GM03348 (cell line): ENCODE measurements around the gene LRR1.
"Not testable (repeated sequence)": the region's sequence is repeated elsewhere in the genome, so short reads cannot be mapped to it uniquely, and the experiment has no call there.

Experiments used
- DNase-seq: peaks from one replicate; pipeline ENCODE4 v3.0.0; 2012; ENCODE audit warnings: low spot score

The LRR1 gene

DNA sequence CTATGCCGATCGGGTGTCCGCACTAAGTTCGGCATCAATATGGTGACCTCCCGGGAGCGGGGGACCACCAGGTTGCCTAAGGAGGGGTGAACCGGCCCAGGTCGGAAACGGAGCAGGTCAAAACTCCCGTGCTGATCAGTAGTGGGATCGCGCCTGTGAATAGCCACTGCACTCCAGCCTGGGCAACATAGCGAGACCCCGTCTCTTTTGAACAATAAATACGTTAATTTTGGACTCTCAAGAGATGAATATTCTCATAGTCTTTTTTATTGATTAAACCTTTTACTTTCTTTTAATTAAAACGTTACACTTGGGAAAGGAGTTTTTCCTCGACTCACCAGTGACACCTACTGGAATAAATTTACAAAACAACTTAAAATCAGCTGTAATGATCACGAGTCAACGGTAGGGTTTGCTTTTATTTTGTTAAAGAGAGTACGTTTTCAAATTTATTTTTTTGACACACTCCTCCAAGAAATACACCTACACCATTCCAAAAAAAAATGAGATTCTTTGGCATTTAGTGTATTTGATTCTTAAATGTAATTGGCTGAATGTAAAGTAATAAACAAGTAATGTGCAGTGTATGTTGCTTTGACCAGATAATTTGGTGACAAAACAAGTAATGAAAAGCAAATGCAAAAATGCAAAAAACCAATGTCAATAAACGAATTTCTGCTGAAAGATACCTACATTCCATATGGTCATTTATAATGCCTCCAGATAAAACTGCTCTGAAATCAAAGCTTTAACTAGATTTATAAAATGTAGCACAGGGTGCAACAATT lies 11.9 kb upstream of the LRR1 start:
- DNase-seq, result peak; percentile 65

DNA sequence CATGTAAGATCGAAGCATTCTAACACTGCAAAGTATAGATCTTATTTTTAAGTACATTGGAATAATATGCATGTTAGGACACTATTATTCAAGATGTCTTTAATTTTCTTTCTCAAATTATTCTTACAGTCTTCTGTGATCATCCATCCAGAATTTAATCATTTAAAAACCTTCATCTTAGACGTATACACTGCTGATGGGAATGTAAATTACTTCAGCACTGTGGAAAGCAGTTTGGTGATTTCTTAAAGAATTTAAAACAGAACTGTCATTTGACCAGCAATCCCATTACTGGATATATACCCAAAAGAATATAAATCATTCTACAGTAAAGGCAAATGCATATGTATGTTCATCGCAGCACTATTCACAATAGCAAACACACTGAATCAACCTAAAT lies 9.4 kb upstream of the LRR1 start:
- no peak for DNase-seq

DNA sequence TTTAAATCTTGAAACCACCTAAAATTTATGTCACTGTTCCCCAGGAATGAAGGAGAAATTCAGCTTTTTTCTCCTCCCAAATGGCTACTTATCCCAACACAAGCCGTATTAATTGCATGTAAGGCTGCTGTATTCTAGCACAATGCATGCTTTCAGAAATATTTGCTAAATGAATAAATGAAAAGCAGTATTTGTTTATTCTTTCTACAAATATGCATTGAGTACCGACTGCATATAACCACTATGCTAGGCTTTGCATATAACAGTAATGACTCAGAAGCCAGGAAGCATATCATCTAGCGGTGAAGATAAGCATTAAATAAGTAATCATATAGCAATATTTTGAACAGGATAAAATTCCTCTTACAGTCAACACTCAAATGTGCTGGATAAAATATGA lies 5.7 kb upstream of the LRR1 start:
- DNase-seq, result no peak

DNA sequence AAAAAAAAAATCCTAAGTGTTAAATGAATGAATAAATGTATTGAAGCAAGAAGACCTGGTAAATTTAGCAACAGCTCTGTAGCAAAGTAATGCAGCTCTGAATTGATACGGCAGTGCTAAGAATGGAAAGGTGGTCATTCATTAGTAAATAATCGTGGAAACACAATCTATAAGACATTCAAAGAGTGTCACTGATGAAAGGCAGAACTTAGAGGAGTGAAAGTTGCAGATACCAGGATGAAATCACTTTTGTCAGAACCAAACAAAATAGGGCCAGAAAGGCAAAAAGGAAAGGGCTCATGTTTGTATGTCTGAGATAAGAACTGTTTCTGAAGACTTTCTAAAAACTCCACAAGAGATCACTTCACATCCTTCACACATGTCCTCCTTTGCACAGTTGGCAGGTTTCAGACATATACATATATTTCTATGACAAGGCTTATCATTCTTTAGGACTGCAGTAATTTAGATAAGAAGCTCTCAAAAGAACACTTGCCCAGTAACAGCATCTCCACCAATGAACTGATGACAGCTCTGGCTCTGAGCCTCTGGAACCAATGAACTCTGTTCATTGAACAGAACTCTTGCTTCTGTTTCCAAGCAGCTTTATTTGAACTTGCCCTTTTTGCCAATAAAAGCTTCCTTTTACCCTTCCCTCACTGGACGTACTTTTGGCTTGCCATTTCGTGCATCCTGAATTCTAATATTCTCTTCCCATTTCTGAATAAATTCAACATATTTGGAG lies 4.2 kb upstream of the LRR1 start:
- DNase-seq, result peak; percentile 16

DNA sequence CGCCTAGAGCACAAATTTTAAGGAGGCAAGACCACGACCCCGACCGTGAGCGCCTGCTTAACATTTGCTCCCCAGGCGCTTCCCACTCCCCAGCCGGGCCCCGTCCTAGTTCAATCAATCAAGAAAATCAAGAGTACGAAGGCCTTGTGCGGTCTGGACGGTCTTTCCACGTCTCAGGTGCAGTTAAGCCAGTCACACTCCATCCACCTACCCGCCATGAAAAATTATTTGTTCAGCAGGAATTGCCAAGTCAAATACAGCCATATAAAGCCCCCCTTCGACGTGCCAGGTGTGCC lies 603 bp upstream of the LRR1 start:
- DNase-seq, result peak; percentile 12

DNA sequence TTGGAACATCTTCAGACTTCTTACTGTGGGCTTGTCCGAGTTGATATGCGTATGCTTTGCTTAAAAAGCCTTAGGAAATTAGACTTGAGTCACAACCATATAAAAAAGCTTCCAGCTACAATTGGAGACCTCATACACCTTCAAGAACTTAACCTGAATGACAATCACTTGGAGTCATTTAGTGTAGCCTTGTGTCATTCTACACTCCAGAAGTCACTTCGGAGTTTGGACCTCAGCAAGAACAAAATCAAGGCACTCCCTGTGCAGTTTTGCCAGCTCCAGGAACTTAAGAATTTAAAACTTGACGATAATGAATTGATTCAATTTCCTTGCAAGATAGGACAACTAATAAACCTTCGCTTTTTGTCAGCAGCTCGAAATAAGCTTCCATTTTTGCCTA lies 8.8 kb downstream of the LRR1 start:
- no peak for DNase-seq

DNA sequence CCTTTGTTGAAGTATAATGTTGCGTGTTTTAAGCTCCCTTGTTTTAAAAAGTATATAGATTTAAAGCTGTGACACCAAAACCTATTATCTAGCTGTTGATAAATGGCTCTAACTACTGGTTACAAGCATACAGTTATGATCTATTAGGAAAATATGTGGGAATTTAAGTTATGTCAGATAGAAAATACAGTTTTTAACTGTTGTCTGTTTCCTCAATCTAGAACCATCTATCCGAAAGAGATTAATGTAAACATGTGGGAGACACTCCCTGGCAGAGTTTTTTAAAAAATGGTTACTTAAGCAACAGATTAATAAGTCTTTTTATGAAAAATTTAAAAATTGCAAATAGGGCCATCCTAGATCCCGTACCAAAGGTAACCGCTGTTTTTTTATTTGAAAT lies 13.5 kb downstream of the LRR1 start:
- no peak for DNase-seq

DNA sequence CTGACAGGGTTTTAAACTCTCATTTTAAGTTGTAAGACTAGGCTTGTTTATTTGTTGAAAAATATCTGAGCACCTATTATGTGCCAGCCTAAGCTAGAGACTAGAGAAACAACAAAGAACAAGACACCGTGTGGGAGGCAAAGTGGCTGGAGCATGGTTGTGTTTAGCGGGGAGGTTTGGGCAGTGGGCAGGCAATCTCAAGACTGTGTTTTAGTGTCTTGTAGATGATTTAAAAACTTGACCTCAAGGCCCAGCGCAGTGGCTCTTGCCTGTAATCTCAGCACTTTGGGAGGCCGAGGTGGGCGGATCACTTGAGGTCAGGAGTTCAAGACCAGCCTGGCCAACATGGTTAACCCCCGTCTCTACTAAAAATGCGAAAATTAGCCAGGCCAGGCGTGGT lies 13.9 kb downstream of the LRR1 start:
- no peak for DNase-seq

DNA sequence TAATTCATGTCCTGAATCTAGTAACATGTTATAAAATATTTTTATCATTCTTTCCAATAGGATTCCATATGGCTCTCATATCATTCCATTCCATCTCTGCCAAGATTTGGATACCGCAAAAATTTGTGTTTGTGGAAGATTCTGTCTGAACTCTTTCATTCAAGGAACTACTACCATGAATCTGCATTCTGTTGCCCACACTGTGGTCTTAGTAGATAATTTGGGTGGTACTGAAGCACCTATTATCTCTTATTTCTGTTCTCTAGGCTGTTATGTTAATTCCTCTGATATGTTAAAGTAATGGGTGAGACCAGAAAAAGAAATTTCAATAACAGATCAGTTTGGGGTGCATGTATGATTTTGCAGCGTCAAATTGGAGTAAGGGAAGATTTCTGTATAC lies 15.5 kb downstream of the LRR1 start:
- no peak for DNase-seq

DNA sequence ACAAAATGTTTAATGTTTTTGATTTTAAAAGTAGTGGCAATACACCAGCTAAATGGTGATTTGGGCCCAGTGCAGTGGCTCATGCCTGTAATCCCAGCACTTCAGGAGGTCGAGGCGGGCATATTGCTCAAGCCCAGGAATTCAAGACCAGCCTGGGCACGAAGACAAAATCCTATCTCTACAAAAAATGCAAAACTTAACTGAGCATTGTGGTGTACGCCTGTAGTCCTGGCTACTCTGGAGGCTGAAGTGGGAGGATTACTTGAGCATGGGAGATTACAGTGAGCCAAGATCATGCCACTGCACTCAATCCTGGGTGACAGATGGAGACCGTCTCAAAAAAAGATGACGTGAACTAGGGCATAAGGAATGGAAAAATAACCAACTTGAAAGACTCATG lies 17.0 kb downstream of the LRR1 start:
- DNase-seq, result no peak

DNA sequence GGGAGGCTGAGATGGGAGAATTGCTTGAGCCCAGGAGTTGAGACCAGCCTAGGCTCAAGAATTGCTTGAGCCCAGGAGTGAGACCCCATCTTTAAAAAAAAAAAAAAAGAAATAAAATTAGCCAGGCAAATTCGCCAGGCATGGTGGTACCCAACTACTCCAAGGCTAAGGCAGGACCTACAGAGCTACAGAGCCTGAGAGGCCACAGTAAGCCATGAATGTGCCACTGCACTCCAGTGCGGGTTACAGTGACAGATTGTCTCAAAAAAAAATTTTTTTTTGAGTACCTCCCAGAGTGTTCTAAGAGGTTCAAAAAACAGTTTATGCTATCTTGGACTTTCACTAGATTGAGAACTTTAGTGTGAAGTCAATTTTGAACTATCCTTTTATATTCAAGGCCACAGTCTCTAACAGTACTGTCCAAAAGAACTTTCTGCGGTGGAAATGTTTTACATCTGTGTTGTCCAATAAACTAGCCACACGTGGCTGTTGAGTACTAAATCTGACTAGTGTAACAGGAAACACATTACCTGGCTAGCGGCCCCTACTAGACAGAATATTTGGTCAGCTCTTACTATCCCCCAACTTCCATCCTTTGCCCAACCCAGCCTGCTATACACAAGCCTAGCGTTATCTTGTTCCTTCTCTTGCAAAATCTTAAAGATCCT lies 19.2 kb downstream of the LRR1 start:
- no peak for DNase-seq

DNA sequence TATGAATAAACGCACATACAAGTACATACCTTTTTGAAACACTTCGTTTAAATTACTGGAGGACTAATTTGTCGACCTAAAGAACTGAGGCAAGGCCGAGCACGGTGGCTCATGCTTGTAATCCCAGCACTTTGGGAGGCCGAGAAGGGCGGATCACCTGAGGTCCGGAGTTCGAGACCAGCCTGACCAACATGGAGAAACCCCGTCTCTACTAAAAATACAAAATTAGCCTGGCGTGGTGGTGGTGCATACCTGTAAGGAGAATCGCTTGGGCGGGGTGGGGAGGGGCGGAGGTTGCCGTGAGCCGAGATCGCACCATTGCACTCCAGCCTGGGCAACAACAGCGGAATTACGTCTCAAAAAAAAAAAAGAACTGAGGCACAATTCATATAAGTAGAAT lies 20.5 kb downstream of the LRR1 start:
- DNase-seq, result not testable (repeated sequence)

DNA sequence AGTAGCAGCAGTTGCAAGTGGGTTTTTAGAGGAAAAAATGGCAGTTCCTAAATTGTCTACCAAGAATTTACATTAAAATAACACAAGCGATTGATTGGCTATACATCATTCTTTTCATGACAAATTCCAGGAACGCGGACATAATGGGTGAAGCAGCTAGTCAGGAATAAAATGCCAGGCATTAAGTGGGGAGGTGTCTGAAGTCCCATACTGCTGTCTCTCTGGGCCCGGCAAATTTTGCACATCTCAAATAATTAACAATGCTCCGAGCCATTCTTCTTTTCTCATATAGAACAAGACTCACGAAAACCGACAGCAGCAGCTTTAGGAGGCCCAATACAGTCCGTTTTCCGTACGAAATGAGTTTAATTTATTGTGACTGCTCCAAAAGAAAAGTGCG lies 21.0 kb downstream of the LRR1 start:
- no peak for DNase-seq

DNA sequence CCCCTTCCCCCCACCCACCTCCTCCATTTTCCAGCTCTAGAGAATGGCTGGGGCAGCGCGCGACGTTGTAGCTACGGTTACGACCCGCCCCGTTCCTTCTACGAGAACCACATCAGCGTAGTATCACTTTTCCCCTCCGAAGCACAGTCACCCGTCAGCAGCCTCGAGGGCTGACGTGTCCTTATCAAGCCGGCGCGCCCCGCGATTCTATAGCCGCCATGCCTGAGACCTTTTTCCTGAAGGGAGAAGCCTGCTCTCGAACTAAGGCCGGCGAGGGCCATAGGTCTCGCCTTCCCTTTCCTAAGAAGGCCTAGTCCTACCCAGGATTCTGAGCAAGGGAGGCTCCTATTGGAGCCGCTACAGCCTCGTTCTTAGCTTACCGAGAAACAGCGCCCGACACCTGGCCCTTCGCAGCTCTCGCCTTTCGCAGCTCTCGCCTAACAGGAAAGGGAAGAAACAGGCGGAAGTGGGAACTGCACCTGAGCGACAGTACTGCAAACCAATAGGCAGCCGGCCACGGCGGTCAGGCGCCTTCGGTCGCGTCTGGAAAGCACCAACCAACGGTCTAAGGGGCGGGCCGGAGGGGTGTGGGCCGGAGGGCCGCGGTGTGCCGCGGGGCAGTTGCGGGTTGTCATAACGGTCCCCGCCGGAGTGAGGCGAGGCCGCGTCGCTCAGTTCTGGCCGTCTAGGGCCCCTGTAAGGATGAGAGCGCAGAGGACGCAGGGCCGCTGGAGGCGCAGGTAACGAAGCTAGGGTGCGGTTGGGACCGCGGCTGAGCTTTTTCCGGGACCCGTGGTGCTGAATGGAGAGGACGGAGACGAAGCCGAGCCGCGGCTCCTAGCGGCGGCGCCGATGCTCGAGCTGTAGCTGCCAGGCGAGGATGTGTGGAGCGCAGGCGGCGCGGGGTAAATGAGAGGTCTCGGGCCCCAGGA lies 21.7 kb downstream of the LRR1 start, which contains the start of the genes MGAT2 and RPL36AL:
TSS of gene MGAT2 (plus strand) at position 618 of the 932 bp plus-strand sequence. CDS start 470 bp downstream, outside the sequence.
TSS of gene RPL36AL (minus strand) at position 445 of the 932 bp plus-strand sequence. CDS start 1,522 bp downstream, outside the sequence.
- DNase-seq, result peak; percentile 99

DNA sequence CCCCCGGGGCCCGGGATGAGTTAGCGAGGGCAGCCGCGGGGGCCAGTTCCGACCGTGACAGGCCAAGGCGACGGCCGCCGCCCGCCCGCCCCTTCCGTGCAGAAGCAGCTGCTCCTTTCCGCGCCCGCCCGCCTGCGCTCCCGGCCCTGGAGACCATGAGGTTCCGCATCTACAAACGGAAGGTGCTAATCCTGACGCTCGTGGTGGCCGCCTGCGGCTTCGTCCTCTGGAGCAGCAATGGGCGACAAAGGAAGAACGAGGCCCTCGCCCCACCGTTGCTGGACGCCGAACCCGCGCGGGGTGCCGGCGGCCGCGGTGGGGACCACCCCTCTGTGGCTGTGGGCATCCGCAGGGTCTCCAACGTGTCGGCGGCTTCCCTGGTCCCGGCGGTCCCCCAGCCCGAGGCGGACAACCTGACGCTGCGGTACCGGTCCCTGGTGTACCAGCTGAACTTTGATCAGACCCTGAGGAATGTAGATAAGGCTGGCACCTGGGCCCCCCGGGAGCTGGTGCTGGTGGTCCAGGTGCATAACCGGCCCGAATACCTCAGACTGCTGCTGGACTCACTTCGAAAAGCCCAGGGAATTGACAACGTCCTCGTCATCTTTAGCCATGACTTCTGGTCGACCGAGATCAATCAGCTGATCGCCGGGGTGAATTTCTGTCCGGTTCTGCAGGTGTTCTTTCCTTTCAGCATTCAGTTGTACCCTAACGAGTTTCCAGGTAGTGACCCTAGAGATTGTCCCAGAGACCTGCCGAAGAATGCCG lies 22.6 kb downstream of the LRR1 start:
- peak; percentile 50 for DNase-seq

DNA sequence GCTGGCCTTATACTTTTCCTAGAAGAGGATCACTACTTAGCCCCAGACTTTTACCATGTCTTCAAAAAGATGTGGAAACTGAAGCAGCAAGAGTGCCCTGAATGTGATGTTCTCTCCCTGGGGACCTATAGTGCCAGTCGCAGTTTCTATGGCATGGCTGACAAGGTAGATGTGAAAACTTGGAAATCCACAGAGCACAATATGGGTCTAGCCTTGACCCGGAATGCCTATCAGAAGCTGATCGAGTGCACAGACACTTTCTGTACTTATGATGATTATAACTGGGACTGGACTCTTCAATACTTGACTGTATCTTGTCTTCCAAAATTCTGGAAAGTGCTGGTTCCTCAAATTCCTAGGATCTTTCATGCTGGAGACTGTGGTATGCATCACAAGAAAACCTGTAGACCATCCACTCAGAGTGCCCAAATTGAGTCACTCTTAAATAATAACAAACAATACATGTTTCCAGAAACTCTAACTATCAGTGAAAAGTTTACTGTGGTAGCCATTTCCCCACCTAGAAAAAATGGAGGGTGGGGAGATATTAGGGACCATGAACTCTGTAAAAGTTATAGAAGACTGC lies 23.4 kb downstream of the LRR1 start:
- DNase-seq, result no peak

DNA sequence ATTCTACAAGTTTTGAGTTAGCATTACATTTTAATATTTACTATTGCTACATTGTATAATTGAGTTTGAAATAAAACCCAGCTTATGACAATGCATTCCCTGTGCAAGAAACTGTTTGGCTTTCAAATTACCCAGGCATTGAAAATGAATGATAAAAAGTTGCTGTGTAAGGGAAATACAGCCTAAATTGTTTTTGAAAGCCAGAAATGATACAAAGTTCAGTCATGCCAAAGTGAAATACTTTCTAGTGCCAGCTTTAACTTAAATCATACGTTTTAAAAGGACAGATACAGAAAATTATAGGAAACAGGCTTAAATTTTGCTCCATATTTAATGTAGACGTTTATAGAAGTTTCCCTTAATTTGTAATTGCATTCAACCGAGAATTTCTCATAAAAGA lies 24.6 kb downstream of the LRR1 start:
- no peak for DNase-seq

DNA sequence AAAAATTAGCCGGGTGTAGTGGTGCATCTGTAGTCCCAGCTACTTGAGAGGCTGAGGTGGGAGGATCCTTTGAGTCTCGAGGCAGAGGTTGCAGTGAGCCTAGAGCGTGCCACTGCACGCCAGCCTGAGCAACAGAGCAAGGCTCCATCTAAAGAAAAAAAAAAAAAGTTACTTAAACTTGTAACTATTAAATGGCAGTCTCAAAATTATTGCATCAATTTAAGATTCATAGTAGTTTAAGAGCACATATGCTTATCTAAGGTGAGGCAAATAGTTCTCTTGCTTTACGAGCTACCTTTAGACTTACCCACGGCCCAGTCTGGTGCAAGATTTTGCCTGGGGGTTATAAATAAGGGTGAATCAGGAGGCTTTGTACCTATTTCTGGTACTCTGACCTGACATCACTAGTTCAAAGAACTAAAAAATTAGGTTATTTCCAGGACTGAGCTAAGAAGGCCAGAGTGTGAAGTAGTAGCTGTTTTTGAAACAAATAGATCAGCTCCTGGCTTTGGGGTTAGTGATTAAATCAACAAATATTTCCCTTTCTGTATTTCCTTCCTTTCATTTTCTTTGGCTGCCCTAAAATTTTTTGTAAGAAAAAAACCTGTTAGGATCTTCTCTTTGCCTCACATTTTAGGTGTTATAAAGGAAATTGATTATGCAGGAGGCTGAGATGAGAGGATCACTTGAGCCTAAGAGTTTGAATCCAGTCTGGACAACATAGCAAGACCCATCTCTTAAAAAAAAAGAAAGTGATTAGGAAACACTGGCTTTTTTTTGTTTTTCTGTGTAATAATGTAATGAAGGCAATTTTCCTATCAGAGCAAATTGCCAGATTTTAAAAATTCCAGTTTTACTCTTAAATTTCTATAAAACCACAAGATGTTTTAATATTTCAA lies 25.4 kb downstream of the LRR1 start:
- no peak for DNase-seq

DNA sequence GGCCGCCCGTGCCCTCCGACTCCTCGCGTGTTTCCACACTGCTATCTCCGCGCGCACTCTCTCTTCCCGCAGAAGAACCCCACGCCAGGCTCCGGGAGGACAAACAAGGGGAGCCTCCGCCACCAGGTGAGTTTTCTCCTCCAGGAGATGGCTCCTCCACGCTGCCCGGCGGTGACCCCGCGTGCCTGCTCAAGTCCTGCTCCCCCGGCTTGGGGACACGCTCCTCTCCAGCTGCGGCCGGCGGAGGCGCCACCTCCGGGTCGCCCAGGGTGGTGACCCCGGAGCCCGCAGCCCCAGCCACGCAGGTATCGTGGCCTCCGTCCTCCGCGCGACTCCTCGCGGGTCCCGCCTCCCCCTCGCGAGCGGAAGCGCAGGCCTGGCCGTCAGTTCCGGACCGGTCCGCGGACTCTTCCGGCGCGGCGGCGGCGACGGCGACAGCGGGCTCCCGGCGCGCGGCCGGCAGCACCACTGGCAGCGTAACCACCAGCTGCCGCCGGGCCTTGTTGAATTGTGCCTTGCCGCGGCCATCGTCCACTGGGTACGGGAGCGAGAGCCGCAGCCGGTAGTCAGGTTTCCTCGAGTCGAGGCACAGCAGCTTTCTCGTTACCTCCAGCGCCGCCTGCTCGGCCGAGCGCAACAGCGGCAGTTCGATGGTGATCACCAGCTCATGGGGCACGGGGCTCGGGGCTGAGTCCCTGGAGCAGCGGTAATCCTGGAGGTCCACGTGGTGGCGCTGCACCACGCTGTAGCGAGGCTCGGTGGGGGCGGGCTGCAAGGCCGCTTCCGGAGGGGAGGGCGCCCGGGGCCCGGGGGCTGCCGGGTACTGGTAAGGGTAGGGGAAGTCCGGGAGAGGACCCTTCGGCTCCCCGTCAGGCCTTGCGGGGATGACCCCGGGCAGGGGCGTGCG lies 35.2 kb downstream of the LRR1 start:
- peak; percentile 94 for DNase-seq
